Measurements from ENCODE around the gene NABP2.

The NABP2 gene

GRCh38 chr12:56244494-56244893 is 20.4 kb downstream of the NABP2 start:
- H3K36me3 ChIP-seq (ENCODE audit: low read length): no peaks in the 10 kb centered on the region
- no peaks in the 10 kb centered on the region for H3K79me2 ChIP-seq (ENCODE audit: insufficient read depth, low read length)
- H4K20me1 ChIP-seq (ENCODE audit: low read depth, low read length): no peaks in the 10 kb centered on the region
- H3K4me3 ChIP-seq (ENCODE audit: insufficient read depth, low read length, poor library complexity, severe bottlenecking): no peak overlapping the region
- H3K9me2 ChIP-seq (replicated peaks; ENCODE audit: insufficient read depth, low read length): no peaks in the 10 kb centered on the region
- no peak for TF ChIP-seq EZH2phosphoT487 (conservative IDR thresholded peaks at IDR 0.05; ENCODE audit: low read length)
- TF ChIP-seq CTCF (IDR thresholded peaks at IDR 0.05; ENCODE audit: insufficient read depth, low read length, poor library complexity, severe bottlenecking): no peak
- H3K9ac ChIP-seq (ENCODE audit: low read length): no peak overlapping the region
- no peaks in the 10 kb centered on the region for H3K27me3 ChIP-seq (ENCODE audit: low read length)
- no peak overlapping the region for H3K27ac ChIP-seq (ENCODE audit: low read depth, low read length)
- H2AFZ ChIP-seq (ENCODE audit: low read depth, low read length, severe bottlenecking): no peak overlapping the region
- no peaks in the 10 kb centered on the region for H3F3A ChIP-seq (ENCODE audit: insufficient read depth)
- H3K9me3 ChIP-seq (ENCODE audit: insufficient read depth, low read length): no peaks in the 10 kb centered on the region
- no peak overlapping the region for H3K4me2 ChIP-seq (ENCODE audit: low read depth, low read length, poor library complexity, severe bottlenecking)

DNA sequence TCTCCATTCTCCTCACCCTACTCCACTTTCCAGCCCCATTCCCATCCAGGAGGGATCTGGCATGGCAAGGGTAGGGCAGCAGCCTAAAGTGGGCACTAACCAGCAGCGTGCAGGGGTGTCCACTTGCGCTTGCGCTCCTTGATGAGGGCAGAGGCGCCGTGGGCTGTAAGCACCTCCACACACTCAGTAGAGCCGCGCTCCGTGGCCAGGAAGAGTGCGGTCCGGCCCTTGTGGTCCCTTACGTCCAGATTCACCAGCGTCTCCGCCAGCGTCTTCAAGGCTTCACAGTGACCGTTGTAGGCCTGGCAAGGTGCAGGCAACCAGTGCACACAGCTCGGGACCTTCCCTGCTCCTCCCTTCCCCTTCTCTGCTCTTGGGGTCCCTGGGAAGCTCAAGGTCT is 23.8 kb downstream of the NABP2 start:
- Histone ChIP-seq H3K4me2 (ENCODE audit: low read depth, low read length, poor library complexity, severe bottlenecking) (no peak overlapping the region), H3K36me3 (ENCODE audit: low read length) (no peaks in the 10 kb centered on the region), H3K9ac (ENCODE audit: low read length) (no peak overlapping the region), H4K20me1 (ENCODE audit: low read depth, low read length) (no peaks in the 10 kb centered on the region), H3K27ac (ENCODE audit: low read depth, low read length) (no peak overlapping the region), H3K9me2 (replicated peaks; ENCODE audit: insufficient read depth, low read length) (no peaks in the 10 kb centered on the region), H2AFZ (ENCODE audit: low read depth, low read length, severe bottlenecking) (no peak overlapping the region), H3K4me3 (ENCODE audit: insufficient read depth, low read length, poor library complexity, severe bottlenecking) (no peak overlapping the region), H3F3A (ENCODE audit: insufficient read depth) (no peaks in the 10 kb centered on the region), H3K27me3 (ENCODE audit: low read length) (no peaks in the 10 kb centered on the region), H3K9me3 (ENCODE audit: insufficient read depth, low read length) (no peaks in the 10 kb centered on the region), H3K79me2 (ENCODE audit: insufficient read depth, low read length) (no peaks in the 10 kb centered on the region)
- no peak for TF ChIP-seq EZH2phosphoT487 (conservative IDR thresholded peaks at IDR 0.05; ENCODE audit: low read length)
- TF ChIP-seq CTCF (IDR thresholded peaks at IDR 0.05; ENCODE audit: insufficient read depth, low read length, poor library complexity, severe bottlenecking): no peak

GRCh38 chr12:56248711-56249110 is 24.6 kb downstream of the NABP2 start:
- Histone ChIP-seq H3K4me3 (ENCODE audit: insufficient read depth, low read length, poor library complexity, severe bottlenecking) (no peak overlapping the region), H3K27ac (ENCODE audit: low read depth, low read length) (no peak overlapping the region), H3K79me2 (ENCODE audit: insufficient read depth, low read length) (no peaks in the 10 kb centered on the region), H2AFZ (ENCODE audit: low read depth, low read length, severe bottlenecking) (no peak overlapping the region), H3K36me3 (ENCODE audit: low read length) (no peaks in the 10 kb centered on the region), H3K27me3 (ENCODE audit: low read length) (no peaks in the 10 kb centered on the region), H3K9me2 (replicated peaks; ENCODE audit: insufficient read depth, low read length) (no peaks in the 10 kb centered on the region), H4K20me1 (ENCODE audit: low read depth, low read length) (no peaks in the 10 kb centered on the region), H3K9ac (ENCODE audit: low read length) (no peak overlapping the region), H3F3A (ENCODE audit: insufficient read depth) (no peaks in the 10 kb centered on the region), H3K9me3 (ENCODE audit: insufficient read depth, low read length) (no peaks in the 10 kb centered on the region), H3K4me2 (ENCODE audit: low read depth, low read length, poor library complexity, severe bottlenecking) (no peak overlapping the region)
- TF ChIP-seq EZH2phosphoT487 (conservative IDR thresholded peaks at IDR 0.05; ENCODE audit: low read length) (no peak), CTCF (IDR thresholded peaks at IDR 0.05; ENCODE audit: insufficient read depth, low read length, poor library complexity, severe bottlenecking) (no peak)
